ENCODE data around the gene LINGO3.

The LINGO3 gene

DNA sequence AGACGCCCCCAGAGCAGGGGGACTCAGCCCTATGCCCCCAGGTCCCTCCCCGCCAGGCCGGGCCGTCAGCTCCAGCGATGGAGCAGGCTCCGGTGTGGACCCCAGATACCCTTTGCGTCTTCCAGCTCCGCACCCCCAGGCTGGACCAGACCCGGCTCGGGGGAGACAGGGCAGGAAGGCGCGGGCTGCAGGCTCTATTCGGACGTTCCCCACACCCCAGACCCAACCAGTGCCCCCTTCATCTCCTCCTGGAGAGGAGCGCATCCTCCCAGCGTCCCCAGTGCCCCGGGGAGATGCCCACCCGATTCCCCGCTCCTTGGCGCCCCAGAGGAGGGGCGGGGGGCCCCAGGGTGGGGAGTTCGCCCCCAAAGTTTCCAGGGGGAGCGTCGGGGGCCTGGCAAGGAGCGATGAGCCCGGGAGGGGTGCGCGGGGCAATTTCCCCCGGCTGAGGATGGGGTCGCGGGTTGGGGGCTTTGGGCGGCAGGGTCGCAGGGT lies 389 bp downstream of the LINGO3 start:
- Mint-ChIP-seq H3K4me3 (no peak overlapping the region), H3K27me3 (ENCODE audit: low read depth, poor library complexity) (peaks cover 75% of the 10 kb centered on the region)

DNA sequence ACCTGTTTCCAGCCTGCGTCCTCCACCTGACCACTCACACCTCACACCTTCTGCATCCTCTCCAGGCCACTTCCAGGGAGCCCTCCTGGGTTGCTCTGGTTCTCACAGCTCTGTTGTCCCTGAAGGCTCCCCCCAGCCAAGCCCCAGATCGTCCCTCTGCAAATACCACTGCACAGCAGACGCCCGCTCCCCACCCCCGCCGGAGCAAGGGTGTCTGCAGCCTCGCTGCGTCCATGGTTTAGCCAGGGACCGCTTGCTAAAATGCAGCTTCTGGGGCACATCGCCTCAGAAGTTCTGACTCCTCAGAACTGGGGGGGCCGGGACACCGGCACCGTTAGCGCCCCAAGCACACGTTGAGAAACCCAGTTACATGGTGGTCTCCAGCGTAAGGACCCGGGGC lies 983 bp downstream of the LINGO3 start:
- Mint-ChIP-seq H3K27ac (no peak overlapping the region), H3K27me3 (ENCODE audit: low read depth, poor library complexity) (peaks cover 69% of the 10 kb centered on the region), H3K9me3 (peaks cover 3% of the 10 kb centered on the region), H3K4me1 (peaks cover 16% of the 10 kb centered on the region), H3K36me3 (ENCODE audit: low read depth) (no peaks in the 10 kb centered on the region), H3K4me3 (peak overlapping the region; percentile 23)
- TF ChIP-seq, protein P1, sequence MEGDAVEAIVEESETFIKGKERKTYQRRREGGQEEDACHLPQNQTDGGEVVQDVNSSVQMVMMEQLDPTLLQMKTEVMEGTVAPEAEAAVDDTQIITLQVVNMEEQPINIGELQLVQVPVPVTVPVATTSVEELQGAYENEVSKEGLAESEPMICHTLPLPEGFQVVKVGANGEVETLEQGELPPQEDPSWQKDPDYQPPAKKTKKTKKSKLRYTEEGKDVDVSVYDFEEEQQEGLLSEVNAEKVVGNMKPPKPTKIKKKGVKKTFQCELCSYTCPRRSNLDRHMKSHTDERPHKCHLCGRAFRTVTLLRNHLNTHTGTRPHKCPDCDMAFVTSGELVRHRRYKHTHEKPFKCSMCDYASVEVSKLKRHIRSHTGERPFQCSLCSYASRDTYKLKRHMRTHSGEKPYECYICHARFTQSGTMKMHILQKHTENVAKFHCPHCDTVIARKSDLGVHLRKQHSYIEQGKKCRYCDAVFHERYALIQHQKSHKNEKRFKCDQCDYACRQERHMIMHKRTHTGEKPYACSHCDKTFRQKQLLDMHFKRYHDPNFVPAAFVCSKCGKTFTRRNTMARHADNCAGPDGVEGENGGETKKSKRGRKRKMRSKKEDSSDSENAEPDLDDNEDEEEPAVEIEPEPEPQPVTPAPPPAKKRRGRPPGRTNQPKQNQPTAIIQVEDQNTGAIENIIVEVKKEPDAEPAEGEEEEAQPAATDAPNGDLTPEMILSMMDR (IDR thresholded peaks at IDR 0.05), result no peak
- DNase-seq, result no peak

More for the DNA sequence above, 389 bp downstream of the LINGO3 start:
- Mint-ChIP-seq H3K4me1 (peaks cover 16% of the 10 kb centered on the region), H3K36me3 (ENCODE audit: low read depth) (no peaks in the 10 kb centered on the region), H3K9me3 (peaks cover 3% of the 10 kb centered on the region), H3K27ac (no peak overlapping the region)
- TF ChIP-seq, protein P1 (IDR thresholded peaks at IDR 0.05), result no peak
- no peak for DNase-seq

- H3K4me1 Mint-ChIP-seq, result peaks cover 18% of the 10 kb centered on the region
- peaks cover 66% of the 10 kb centered on the region for H3K27me3 Mint-ChIP-seq (ENCODE audit: low read depth, poor library complexity)
- no peak for DNase-seq
- no peaks in the 10 kb centered on the region for H3K36me3 Mint-ChIP-seq (ENCODE audit: low read depth)
- H3K27ac Mint-ChIP-seq, result no peak overlapping the region
- peaks cover 3% of the 10 kb centered on the region for H3K9me3 Mint-ChIP-seq
- no peak overlapping the region for H3K4me3 Mint-ChIP-seq
- TF ChIP-seq, protein P1 (IDR thresholded peaks at IDR 0.05), result no peak
Observed at GRCh38 chr19:2306281-2306806, 1.6 kb downstream of the LINGO3 start.

- Mint-ChIP-seq H3K9me3 (peaks cover 3% of the 10 kb centered on the region), H3K36me3 (ENCODE audit: low read depth) (no peaks in the 10 kb centered on the region), H3K27ac (no peak overlapping the region)
Observed at GRCh38 chr19:2305452-2306280, 2.3 kb downstream of the LINGO3 start.

DNA sequence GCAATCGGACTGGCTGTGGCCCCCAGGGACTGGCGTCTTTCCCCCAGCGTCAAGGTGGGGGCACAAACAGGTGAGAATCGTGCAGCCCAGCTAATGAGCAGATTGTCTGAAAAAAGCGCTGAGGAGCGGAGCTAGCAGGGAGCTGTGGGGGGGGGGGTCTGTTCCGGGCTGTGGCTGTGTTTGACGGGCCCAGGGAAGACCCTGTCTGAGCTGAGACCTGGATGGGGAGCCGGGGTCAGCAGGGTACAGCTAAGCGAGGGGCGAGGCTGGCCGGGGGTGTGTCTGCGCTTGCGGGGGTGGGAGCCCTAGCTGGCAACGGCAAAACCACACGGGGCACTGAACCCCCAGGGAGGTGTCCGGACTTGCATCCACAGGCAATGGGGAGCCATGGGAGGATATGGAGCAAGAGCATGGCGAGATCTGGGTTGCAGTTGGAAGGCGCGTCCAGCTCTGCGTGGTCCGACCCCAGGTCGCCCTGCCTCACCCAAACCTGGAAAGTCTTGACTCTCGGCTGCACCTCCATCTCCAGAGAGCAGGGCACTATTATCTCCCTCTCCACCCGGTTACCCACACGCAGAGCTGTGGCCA lies 4.6 kb downstream of the LINGO3 start:
- no peak overlapping the region for H3K4me3 Mint-ChIP-seq
- H3K4me1 Mint-ChIP-seq, result peaks cover 26% of the 10 kb centered on the region
- TF ChIP-seq, protein P1 (IDR thresholded peaks at IDR 0.05), result no peak
- H3K27ac Mint-ChIP-seq, result no peak overlapping the region
- peaks cover 3% of the 10 kb centered on the region for H3K9me3 Mint-ChIP-seq
- H3K27me3 Mint-ChIP-seq (ENCODE audit: low read depth, poor library complexity), result peaks cover 49% of the 10 kb centered on the region
- no peaks in the 10 kb centered on the region for H3K36me3 Mint-ChIP-seq (ENCODE audit: low read depth)
- DNase-seq, result no peak

More at GRCh38 chr19:2305452-2306280, 2.3 kb downstream of the LINGO3 start:
- DNase-seq, result no peak
- Mint-ChIP-seq H3K4me1 (peaks cover 25% of the 10 kb centered on the region), H3K4me3 (no peak overlapping the region), H3K27me3 (ENCODE audit: low read depth, poor library complexity) (peaks cover 65% of the 10 kb centered on the region)
- TF ChIP-seq, protein P1 (IDR thresholded peaks at IDR 0.05), result no peak

Measured in nephron progenitor cell (in vitro differentiated cells).